ENCODE results near the gene RBM34. TPM values are rescaled to one million over a fixed set of nuclear protein-coding genes. Genes with fewer than 3 reads are reported as not detected.

The RBM34 gene
- total and polyA plus RNA-seq, 10 of the 15 experiments (the other 5 are each of a cell fraction or from before 2014, with no cell fraction given): 46.4 to 132 (median 109) TPM

DNA sequence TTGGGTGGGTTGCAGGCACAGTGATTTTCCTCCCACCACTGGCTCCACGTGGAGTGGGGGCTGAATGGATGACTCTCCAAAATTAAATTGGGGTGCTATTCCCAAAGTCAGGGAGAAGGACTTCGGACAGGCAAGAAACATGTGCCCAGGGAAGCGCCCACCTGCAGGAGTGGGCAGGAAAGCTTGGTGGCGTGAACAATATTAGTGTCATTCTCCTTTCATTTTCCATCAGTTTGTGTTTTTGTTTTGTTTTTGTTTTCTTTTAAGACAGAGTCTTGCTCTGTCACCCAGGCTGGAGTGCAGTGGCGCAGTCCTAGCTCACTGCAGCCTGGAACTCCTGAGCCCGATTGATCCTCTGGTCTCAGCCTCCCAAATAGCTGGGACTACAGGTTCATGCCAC, 62.5 kb downstream of the RBM34 start:
- SMC1A ChIA-PET (ENCODE audit: uncharacterized antibody, unreplicated experiment): no interaction called here
- RAD21 ChIA-PET (ENCODE audit: unreplicated experiment): no interaction called here
- Histone ChIP-seq H3K4me1 (ENCODE audit: control insufficient read depth, insufficient read depth, low read length) (peaks cover 3% of the 10 kb centered on the region), H4K20me1 (ENCODE audit: control insufficient read depth, insufficient read depth) (no peaks in the 10 kb centered on the region), H3K79me2 (ENCODE audit: control insufficient read depth, insufficient read depth, low read length) (no peaks in the 10 kb centered on the region), H3K4me3 (no peak overlapping the region), H3K9ac (ENCODE audit: control insufficient read depth, insufficient read depth, low read length) (no peak overlapping the region), H3K36me3 (ENCODE audit: control insufficient read depth in 2 of 2, insufficient read depth in 2 of 2, low read length in 1 of 2) (no peaks in the 10 kb centered on the region), H3K9me3 (replicated peaks; ENCODE audit: control insufficient read depth, insufficient read depth, low read length) (no peaks in the 10 kb centered on the region), H3K27ac (ENCODE audit: control insufficient read depth, insufficient read depth) (no peak overlapping the region), H3K27me3 (replicated peaks in 1 of 2; ENCODE audit: control insufficient read depth in 2 of 2, insufficient read depth in 2 of 2, low read length in 1 of 2) (no peaks in the 10 kb centered on the region), H2AFZ (ENCODE audit: control insufficient read depth, low read depth, low read length) (no peak overlapping the region), H3K4me2 (ENCODE audit: control insufficient read depth, insufficient read depth) (no peak overlapping the region)
- DNase-seq (ENCODE audit: low read depth, low spot score) (no peak), ATAC-seq (no peak), FAIRE-seq (no peak)
- POLR2A ChIA-PET: interaction anchor here (0.7 kb wide), 1 partner anchor 499 kb away, joined by 3 read pairs; no protein-coding TSS in a partner anchor
- WGBS (ENCODE audit: insufficient coverage, insufficient replicate concordance, low lambda C conversion rate, missing lambda C conversion rate): 63% methylated on average over 6 of the region's 6 CpGs
- TF ChIP-seq PML (IDR thresholded peaks at IDR 0.05; ENCODE audit: low read length): no peak
- TF ChIP-seq CHD2 (IDR thresholded peaks at IDR 0.05; ENCODE audit: borderline replicate concordance, low read depth, low read length): no peak
- TF ChIP-seq MTA3 (IDR thresholded peaks at IDR 0.05; ENCODE audit: borderline replicate concordance, low read length): no peak
- TF ChIP-seq BMI1 (IDR thresholded peaks at IDR 0.05; ENCODE audit: borderline replicate concordance): no peak
- TF ChIP-seq POLR2AphosphoS2 (IDR thresholded peaks at IDR 0.05; ENCODE audit: low read depth, low read length): no peak
- TF ChIP-seq RELB (IDR thresholded peaks at IDR 0.05; ENCODE audit: low read depth): no peak
- TF ChIP-seq SPI1 (IDR thresholded peaks at IDR 0.05; ENCODE audit: borderline replicate concordance, insufficient read depth, low read depth, low read length): no peak
- no peak for TF ChIP-seq CHD4 (IDR thresholded peaks at IDR 0.05)
- no peak for TF ChIP-seq NFIC (IDR thresholded peaks at IDR 0.05; ENCODE audit: low read depth, low read length)
- no peak for TF ChIP-seq EP300 (IDR thresholded peaks at IDR 0.05; ENCODE audit: borderline replicate concordance in 1 of 2, control insufficient read depth in 1 of 2, low read depth in 2 of 2, low read length in 2 of 2)
- TF ChIP-seq SIN3A (IDR thresholded peaks at IDR 0.05; ENCODE audit: low read depth, low read length): no peak
- TF ChIP-seq POLR2A (IDR thresholded peaks at IDR 0.05; ENCODE audit: low read depth, low read length): no peak
- no peak for TF ChIP-seq ZBTB33 (IDR thresholded peaks at IDR 0.05)
- TF ChIP-seq RAD21 (IDR thresholded peaks at IDR 0.05; ENCODE audit: insufficient read depth, low read depth, low read length): no peak
- no peak for TF ChIP-seq MEF2A (IDR thresholded peaks at IDR 0.05; ENCODE audit: insufficient read depth, low read depth, low read length)
- TF ChIP-seq LARP7 (IDR thresholded peaks at IDR 0.05): no peak
- no peak for TF ChIP-seq CEBPZ (IDR thresholded peaks at IDR 0.05; ENCODE audit: low read depth, low read length)
- BruUV-seq (replicated peaks): no TSS peak
- intact Hi-C loops (cut with micrococcal nuclease; ENCODE audit: unreplicated experiment): no loop called here
- in situ Hi-C loops (cut with MboI): loop anchor here (10.0 to 25.0 kb wide), 2 partner anchors 686 to 986 kb away; no protein-coding TSS in a partner anchor
- CTCF ChIA-PET: interaction anchor here (3.6 kb wide), 1 partner anchor 318 kb away, joined by 18 read pairs; no protein-coding TSS in a partner anchor

Data from GM12878 (cell line).